Measurements from ENCODE around the gene MYL7.

The MYL7 gene

GRCh38 chr7:44098092-44099068 is 42.8 kb downstream of the MYL7 start:
- no peak for FAIRE-seq

GRCh38 chr7:44097064-44097932 is 43.8 kb downstream of the MYL7 start:
- no peak for FAIRE-seq

- no peak for FAIRE-seq
Measured at GRCh38 chr7:44096326-44096881, 44.7 kb downstream of the MYL7 start.

- no peak for FAIRE-seq
Measured at GRCh38 chr7:44095781-44096180, 45.4 kb downstream of the MYL7 start.

DNA sequence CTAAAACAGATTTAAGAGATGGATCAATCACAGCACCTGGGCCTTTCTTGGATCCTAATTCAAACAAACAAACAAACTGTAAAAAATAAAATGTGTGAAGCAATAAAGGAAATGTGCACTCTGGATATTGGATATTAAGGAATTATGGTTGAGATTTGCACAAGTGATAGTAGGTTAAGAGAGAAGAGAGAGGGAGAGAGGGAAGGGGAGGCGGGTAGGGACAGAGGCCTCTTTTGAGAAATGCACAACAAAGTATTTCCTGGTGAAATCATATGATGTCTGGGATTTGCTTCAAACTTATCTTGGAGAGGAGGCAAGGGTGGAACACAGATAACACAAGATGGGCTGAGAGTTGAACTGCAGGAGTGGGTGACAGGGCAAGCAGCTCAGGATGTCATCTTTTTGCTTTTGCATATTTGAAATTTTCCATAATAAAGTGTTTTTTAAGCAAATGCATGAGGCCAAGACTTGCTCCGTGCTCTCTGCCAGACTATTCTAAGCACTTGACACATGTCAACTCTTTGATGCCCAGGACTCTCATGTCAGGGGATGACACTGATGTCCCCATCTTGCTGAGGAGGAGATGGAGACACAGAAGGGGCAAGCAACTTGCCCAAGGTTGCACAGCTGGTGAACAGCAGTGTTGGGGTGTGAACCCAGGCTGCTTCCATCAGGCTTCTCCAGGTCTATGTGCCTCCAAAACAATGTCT is 46.1 kb downstream of the MYL7 start:
- FAIRE-seq = no peak

DNA sequence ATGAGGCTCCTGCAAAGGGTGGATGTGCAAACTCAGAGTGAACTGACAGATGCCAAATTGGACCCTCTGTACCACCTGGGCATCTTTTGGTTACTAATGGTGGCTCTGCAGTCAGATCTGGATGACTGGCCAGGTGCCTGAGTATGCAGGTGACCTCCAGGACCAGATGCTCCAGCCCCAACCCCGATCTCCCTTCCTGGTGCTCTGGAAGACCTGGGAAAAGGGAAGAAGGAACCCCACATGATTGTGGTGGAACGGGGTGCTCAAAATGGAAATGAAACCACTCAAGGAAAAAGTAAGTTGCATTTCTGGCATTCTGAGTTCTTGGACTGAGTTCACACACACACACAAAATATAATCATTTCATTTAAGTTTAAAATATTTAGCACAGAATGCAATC is 46.8 kb downstream of the MYL7 start:
- no peak for FAIRE-seq

- no peak for FAIRE-seq
Measured at GRCh38 chr7:44093102-44093641, 48.0 kb downstream of the MYL7 start.

Measured in A204.1 (cell line).